SK-N-MC (cell line): ENCODE data around the gene SMYD2.

Source experiments
- EZH2 ChIP-seq: fragments of 200-600 bp; sonication (generic); IDR thresholded peaks from one replicate; pipeline ENCODE4 v1.6.1; 2017; ENCODE audit warnings: antibody characterized with exemption
- POLR2AphosphoS5 ChIP-seq: IDR thresholded peaks from 2 replicates; pipeline ENCODE4 v1.6.1; 2012; ENCODE audit warnings: mild to moderate bottlenecking, low read depth, low read length, borderline replicate concordance

DNA sequence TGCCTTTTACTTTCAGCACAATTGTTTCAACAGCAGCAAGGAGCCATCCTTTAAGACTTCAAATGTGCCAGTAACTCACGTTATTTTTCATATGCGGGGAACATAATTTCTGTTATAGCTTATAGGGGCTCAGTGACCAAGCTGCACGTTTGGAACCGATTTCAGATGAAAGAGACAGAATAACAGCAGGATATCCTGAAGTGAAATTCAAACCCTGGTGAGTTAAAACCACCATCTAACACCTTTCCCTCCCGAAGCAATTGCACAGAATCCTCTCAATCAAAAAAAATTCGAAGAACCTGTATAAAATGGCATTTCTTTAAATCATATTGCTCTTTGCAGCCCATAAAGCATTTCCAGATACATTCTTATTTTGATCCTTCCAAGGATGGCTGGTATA lies 6.9 kb downstream of the SMYD2 start:
- TF ChIP-seq POLR2AphosphoS5 (no peak), EZH2 (no peak)
